ENCODE data around the gene RAB3IL1. TPM values are rescaled to one million over a fixed set of nuclear protein-coding genes. Genes with fewer than 3 reads are reported as not detected.

Gene RAB3IL1
- total and polyA plus RNA-seq, 2 of the 13 experiments (the other 11 are each of a cell fraction or from before 2014, with no cell fraction given) = 1.2 to 2.0 TPM

GRCh38 chr11:61907282-61907681 lies 10.1 kb downstream of the RAB3IL1 start:
- POLR2A ChIA-PET = interaction anchor here (1.0 kb wide), 1 partner anchor 16 kb away, joined by 4 read pairs; no protein-coding TSS in a partner anchor
- no peaks in the 10 kb centered on the region for H3K36me3 ChIP-seq (replicated peaks in 1 of 2; ENCODE audit: control insufficient read depth in 1 of 2, insufficient read depth in 2 of 2, low read length in 2 of 2)
- H3K4me3 ChIP-seq (replicated peaks in 1 of 3; ENCODE audit: insufficient read depth in 1 of 3, low read depth in 2 of 3, low read length in 3 of 3) = no peak overlapping the region
- in situ Hi-C loops (cut with HindIII; ENCODE audit: extremely low pct_ligation_motif_present, low pct_unique_long_range_greater_than_20kb) = no loop called here
- H3K27me3 ChIP-seq (ENCODE audit: control insufficient read depth in 1 of 2, insufficient read depth in 2 of 2, low read length in 2 of 2) = peaks cover 1 to 8% of the 10 kb centered on the region in 2 experiments; a peak in 2 of 5 replicates
- H3K4me1 ChIP-seq (ENCODE audit: insufficient read depth, low read length) = peaks cover 44% of the 10 kb centered on the region
- no peak overlapping the region for H2AFZ ChIP-seq (ENCODE audit: low read length)
- CTCF ChIA-PET (ENCODE audit: low intra/inter-chr PET ratio, low total read pairs) = no interaction called here
- ATAC-seq (no peak), DNase-seq (ENCODE audit: low spot score) (no peak), FAIRE-seq (no peak)
- 78% methylated on average over 12 of the region's 19 CpGs for WGBS (ENCODE audit: low lambda C conversion rate)
- H3K79me2 ChIP-seq (ENCODE audit: insufficient read depth, low read length) = no peaks in the 10 kb centered on the region
- no peak overlapping the region for H3K9ac ChIP-seq (ENCODE audit: insufficient read depth, low read depth, low read length)
- intact Hi-C loops (cut with micrococcal nuclease; ENCODE audit: unreplicated experiment) = no loop called here
- BruUV-seq (replicated peaks) = no TSS peak
- H3K27ac ChIP-seq (ENCODE audit: extremely low read length, insufficient read depth, low read length) = no peak overlapping the region
- H3K4me2 ChIP-seq (ENCODE audit: low read depth, low read length) = no peak overlapping the region
- no peaks in the 10 kb centered on the region for H3K9me3 ChIP-seq (ENCODE audit: low read length)
- H4K20me1 ChIP-seq (ENCODE audit: insufficient read depth, low read length) = no peaks in the 10 kb centered on the region
- no peak for TF ChIP-seq SP1 (IDR thresholded peaks at IDR 0.05)
- TF ChIP-seq SP1 (CRISPR knock-in tag; IDR thresholded peaks at IDR 0.05) = no peak
- TF ChIP-seq JUND (CRISPR knock-in tag; IDR thresholded peaks at IDR 0.05) = no peak
- TF ChIP-seq ZNF503 (CRISPR knock-in tag; IDR thresholded peaks at IDR 0.05) = no peak
- TF ChIP-seq, protein P1, sequence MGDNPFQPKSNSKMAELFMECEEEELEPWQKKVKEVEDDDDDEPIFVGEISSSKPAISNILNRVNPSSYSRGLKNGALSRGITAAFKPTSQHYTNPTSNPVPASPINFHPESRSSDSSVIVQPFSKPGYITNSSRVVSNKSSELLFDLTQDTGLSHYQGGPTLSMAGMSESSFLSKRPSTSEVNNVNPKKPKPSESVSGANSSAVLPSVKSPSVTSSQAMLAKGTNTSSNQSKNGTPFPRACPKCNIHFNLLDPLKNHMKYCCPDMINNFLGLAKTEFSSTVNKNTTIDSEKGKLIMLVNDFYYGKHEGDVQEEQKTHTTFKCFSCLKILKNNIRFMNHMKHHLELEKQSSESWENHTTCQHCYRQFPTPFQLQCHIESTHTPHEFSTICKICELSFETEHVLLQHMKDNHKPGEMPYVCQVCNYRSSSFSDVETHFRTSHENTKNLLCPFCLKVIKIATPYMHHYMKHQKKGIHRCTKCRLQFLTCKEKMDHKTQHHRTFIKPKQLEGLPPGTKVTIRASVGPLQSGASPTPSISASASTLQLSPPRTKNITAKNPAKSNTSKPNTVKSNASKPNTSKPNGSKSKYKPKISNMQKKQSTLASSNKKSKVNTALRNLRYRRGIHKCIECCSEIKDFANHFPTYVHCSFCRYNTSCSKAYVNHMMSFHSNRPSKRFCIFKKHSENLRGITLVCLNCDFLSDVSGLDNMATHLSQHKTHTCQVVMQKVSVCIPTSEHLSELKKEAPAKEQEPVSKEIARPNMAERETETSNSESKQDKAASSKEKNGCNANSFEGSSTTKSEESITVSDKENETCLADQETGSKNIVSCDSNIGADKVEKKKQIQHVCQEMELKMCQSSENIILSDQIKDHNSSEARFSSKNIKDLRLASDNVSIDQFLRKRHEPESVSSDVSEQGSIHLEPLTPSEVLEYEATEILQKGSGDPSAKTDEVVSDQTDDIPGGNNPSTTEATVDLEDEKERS (CRISPR knock-in tag; IDR thresholded peaks at IDR 0.05) = no peak
- TF ChIP-seq, protein P2, sequence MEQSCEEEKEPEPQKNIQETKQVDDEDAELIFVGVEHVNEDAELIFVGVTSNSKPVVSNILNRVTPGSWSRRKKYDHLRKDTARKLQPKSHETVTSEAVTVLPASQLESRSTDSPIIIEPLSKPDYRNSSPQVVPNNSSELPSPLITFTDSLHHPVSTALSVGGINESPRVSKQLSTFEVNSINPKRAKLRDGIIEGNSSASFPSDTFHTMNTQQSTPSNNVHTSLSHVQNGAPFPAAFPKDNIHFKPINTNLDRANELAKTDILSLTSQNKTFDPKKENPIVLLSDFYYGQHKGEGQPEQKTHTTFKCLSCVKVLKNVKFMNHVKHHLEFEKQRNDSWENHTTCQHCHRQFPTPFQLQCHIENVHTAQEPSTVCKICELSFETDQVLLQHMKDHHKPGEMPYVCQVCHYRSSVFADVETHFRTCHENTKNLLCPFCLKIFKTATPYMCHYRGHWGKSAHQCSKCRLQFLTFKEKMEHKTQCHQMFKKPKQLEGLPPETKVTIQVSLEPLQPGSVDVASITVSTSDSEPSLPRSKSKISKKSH (CRISPR knock-in tag; IDR thresholded peaks at IDR 0.05; ENCODE audit: borderline replicate concordance) = no peak
- no peak for TF ChIP-seq ZNF180 (CRISPR knock-in tag; IDR thresholded peaks at IDR 0.05; ENCODE audit: borderline replicate concordance, low read depth)
- TF ChIP-seq SNAI1 (CRISPR knock-in tag; IDR thresholded peaks at IDR 0.05; ENCODE audit: borderline replicate concordance) = no peak
- TF ChIP-seq, protein P3, sequence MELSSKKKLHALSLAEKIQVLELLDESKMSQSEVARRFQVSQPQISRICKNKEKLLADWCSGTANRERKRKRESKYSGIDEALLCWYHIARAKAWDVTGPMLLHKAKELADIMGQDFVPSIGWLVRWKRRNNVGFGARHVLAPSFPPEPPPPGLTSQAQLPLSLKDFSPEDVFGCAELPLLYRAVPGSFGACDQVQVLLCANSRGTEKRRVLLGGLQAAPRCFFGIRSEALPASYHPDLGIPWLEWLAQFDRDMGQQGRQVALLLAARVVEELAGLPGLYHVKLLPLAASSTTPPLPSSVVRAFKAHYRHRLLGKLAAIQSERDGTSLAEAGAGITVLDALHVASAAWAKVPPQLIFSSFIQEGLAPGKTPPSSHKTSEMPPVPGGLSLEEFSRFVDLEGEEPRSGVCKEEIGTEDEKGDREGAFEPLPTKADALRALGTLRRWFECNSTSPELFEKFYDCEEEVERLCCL (CRISPR knock-in tag; IDR thresholded peaks at IDR 0.05; ENCODE audit: borderline replicate concordance) = no peak
- no peak for TF ChIP-seq ZBTB7B (CRISPR knock-in tag; IDR thresholded peaks at IDR 0.05)
- TF ChIP-seq ZKSCAN1 (IDR thresholded peaks at IDR 0.05; ENCODE audit: low read length) = no peak
- no peak for TF ChIP-seq ZNF17 (CRISPR knock-in tag; IDR thresholded peaks at IDR 0.05)
- no peak for TF ChIP-seq ZGPAT (CRISPR knock-in tag; IDR thresholded peaks at IDR 0.05)
- TF ChIP-seq POLR2AphosphoS2 (IDR thresholded peaks at IDR 0.05; ENCODE audit: low read depth, low read length) = no peak
